NCI-H1092 (cell line): ENCODE measurements around the gene SDCBP2.

Experiments used
- DNase-seq: peaks from one replicate; lab custom pipeline; 2025; lab: John Stamatoyannopoulos, UW

Gene SDCBP2

DNA sequence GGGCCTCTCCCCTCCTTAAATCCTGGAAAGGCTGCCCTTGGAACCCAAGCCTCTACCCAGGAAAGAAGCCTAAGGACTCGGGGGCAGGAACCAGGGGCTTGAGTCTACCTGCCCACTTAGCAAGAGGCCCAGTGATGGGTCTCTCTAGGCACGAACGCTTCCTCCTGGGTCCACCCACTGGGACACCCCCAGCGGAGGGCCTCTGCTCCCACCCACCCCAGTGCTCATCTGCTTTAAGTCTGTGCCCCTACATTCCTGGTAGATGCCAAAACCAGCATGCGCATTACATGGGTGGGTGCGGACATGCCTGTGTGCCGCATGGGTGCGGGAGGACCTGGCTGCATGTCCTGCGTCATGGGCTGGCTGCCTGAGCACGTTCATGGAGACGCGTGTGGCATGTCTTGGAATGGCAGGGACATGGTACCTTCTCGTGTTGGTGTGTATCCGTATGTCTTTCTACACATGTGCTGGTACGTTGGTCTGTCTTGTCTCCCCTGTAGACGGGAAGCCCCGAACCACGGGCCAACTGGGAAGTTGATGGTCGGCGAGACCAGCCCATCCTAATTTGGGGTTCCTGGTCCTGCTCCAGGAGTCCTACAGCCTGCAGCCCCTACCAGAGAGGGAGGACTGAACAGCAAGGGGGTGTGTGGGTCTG is 33.5 kb downstream of the SDCBP2 start:
- no peak for DNase-seq

DNA sequence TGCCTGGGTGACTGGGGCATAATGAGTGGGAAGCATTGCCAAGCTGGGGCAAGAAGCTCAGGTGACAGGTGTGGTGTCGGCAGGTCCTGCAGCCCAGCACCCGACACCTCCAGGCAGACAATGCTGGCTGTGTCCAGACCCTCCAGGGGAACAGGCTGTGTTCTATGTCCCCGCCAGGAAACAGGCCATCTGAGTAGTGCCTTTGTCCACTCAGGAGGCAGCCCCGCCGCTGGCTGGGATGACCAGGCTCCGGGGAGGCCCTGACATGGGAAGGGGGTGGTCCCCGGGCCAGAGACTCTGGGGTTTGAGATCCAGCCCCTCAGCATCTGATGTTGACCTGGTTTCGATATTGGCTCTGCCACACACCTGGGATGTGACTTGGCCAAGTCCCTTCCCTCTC is 34.4 kb downstream of the SDCBP2 start:
- no peak for DNase-seq

DNA sequence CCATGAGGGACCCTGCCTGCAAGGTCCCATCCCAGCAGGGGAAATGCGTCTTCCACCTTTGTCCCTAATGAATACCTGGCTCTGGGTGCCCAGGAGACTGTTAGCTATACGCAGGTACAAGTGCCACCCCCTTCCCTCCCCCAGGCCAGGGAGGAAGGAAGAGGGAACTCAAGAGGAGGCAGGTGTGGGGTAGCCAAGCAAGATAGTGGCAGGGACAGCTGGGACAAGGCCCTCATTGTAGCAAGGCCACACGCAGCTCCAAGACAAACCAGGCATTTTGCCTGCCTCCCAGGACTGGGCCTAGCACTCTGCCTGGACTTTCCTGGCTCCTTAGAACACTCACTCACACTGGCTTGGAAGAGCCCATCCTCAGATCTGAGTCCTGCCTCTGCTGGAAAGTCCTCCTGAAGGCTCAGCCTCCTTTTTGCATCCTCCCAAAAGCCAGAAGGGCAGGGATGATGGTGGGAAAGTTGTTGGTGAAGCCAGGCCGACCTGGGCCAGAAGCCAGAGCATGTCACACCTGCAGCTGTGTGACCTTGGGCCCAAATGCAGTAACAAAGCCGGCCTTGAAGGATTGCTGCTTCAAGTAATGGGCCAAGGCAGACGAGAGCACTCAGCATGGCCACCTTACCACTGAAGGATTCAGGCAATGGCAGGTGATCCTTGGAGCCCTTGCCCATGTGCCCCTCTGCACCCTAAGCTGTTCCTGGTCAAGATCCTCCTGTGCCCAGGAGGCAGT is 35.1 kb downstream of the SDCBP2 start:
- no peak for DNase-seq

DNA sequence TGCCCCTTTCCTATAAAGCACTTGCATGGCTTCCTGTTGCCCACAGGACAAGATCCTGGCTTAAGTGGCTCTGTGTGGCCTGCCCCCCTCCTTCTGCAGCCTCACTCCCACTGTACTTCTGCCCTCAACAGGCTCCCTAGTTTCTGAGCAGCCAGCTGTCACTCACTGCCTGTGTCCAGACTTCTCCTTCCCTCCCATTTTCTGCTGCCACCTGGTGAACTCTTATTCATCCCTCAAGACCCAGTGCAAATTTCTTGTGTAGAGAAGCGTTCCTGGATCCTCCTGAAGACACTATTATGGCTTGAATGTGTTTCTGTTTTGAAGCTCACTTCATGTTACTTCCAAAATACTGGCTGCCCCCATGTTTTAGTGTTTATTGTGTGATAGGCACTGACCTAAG is 36.3 kb downstream of the SDCBP2 start:
- no peak for DNase-seq

DNA sequence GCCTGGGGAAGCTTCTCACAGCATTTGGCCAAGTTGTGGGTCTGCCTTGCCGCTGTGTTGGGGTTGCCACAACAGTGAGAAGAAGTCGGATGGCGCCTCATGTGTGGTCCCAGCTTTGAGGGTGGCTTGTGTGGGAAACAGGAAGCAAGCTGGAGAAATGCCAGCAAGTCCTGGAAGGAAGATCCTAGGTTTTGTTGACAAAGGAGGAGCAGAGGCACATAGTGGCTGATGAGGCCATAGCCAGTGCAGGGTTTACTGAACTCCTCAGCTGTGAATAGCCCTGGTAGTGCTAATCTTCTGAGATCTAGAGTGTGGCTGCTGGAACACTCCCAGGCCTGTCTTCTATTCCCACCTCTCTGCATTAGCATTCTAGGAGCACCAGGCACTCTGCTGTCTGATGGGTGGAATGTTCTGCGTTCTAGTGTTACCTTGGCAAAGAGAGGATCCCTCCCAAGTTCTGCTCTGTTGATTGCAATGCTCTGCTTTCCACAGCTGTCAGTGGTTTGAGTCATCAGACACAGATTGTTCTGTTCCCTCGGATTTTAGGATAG is 37.7 kb downstream of the SDCBP2 start:
- DNase-seq = no peak

DNA sequence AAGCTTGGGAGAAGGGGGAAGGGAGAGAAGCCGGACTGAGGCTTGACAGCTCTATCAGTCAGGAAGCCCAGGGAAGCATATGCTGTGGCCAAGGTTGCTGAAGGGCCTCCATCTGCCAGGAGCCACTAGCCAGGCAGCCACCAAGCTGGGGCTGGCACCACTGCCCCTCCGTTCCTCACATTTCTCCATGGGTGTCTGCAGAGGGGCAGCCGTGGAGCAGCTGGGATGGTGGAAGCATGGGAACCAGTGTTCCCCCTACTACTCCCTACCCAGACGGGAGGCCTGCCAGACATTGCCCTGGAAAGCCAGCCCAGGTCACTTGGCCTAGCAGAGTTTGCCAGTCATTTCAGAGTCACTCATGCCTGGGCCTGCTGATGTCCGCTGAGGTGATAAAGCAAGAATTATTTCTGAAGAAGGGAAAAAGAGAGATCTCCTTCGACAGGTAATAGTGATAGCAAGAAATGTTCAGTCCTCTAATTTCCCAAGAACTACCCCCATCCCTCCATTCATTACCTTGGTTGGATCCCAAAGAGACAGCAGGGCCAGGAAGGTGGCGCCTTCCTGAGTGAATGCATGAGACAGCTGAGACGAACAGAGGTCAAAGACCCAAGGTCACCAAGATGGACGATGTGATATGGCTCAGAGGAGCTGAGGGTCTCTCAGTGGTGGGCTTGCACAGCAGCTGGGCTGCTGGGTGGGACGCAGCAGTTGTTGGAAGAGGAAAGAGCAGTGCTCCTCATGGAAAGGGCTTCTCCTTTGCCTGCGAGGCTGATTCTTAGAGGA is 41.0 kb downstream of the SDCBP2 start:
- no peak for DNase-seq

DNA sequence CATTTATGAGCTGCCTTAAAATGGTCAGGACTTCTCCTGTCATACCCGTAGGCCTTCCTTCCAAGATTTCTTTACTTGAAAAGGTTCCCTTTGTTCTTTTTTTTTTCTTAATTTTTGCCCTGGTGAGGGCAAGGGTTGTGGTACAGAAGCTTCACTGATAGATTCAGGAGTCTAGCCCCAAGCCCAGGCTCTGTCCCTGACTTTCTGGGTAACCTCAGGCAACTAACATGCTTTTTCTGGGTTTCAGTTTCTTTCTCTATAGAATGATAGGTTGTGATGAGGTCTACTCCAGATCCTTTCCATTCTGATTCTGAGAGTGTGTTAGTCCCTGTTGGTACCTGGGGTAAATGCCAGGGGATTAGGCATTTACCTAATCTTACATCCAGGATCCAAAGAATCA is 41.6 kb downstream of the SDCBP2 start:
- DNase-seq = no peak

DNA sequence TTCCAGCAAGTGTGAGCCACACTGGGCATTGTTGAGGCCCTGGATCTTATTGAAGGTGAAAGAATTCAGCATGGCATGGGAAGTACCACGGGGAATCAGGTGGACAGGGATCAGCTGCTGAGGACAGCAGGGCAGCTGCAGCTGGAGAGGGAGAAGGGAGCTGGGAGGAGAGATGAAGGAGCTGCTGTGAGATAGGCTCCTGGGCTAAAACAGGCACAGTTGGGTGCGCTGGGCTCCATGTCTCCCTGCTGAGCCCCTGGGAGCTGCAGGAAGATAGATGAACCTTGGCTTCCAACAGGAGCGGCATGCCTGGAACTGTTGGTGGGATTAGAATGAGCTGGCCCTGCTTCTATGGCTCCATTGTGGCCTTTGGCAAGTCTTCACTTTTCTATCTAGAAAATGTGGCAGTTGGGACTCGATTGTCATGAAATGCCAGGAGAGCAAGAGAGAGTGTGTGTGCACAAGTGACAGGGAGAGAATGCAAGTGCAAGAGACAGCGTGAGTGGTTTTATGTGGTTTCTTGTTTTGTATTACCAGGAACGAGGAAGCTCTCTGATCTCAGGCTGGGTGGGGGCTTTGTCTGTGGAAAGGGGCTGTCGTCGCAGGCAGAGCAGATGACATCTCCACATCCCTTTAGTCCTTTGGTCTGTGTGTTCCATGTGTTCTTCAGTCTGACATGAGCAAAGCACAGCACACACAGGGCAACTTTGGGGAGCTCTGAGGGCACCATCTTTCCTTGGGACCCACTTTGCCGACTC is 42.5 kb downstream of the SDCBP2 start:
- no peak for DNase-seq

DNA sequence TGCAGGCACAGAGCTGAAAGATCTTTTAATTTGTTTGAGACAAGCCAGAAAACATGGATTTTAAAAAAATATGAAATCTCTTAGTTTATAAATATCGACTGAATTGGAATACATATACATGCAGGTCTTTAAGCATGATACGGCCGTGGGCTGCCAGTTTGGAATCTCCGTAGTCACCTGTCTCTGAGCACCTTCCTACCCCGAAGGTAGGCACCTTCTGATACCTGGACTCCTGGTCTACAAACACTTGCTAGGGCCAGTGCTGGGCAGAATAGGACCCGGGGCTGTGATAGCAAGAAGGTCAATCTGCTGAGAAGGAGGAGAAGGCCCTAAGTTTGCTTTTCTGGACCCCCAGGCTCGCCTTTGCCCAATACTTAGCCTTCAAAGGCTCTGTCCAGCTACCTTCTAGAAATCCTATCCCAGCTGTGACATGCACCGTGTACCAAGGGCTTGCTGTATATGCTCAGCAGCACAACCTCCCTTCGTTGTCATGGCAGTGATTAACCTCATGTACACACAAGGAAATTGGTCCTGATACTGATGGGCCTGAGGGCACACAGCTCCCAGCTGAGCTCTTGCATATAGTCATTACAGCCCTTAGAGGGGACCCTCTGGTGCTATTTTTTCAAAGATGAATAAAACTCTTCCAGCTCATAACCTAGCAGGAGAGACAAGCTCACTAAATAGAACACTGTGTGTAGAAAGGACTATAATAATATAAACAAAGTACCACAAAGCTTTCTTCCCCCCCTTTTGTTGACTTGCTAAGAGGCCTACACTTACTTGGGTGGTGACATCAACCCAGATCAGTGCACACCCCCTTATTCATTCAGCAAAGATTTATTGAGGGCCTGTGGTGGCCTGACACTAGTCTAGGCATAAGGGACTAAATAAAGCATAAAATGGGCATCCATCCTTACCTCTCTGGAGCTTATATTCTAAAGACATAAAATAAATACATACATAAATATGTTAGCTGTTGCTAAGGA is 45.1 kb downstream of the SDCBP2 start:
- DNase-seq = no peak

DNA sequence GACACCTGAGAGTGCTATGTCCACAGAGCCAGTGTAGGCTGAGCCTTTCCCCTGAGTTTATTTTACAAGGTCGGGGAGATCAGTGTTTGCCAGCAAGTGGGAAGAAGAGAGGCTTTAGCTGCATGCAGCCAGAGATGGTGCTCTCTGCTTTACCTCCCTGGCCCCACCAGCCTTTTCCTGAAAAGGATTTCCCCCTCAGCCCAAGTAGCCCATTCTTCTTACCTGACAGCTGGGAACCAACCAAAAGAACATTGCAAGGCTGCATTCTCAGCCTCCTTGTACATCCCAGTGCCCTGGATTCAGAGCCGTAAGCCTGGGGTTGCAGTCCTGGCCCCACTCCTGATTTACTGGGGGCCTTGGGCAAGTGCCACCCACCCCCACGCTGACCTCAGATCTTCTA is 46.0 kb downstream of the SDCBP2 start:
- DNase-seq = no peak

DNA sequence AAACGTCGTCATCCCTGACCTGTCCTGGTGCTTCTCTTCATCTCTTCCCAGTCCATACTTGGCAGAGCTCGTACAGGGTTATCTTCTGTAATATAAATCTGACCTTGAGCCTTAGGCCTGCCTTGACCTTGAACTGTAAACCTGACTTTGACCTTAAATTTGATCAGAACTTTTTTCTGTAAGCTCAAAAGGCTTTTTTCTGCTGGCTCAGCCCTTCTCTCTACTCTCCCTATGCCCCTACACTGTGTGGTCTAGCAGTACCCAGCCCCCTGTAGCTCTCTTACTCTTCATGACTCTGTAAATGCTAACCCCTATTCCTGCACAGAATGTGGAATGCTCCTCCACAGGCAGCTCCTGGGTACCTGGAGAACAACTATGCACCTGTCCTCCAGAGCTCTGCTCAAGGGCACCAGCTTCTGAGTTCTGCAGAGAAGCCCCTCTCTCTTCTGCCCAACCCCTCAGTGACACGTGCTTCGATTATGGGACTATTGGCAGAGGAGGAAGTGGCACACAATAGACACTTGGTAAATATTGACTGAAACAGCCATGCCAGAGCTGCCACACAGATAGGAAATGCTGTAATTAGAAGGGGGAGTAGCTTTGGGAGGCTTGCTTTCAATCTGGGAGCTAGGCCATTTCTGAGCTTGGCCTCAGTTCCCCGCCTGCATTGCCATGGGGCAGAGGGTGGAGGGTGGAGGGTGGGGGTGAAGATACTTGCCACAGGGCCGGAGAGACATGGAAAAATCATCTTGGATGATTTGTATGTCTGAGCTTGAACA is 47.5 kb downstream of the SDCBP2 start:
- DNase-seq = peak; percentile 89

DNA sequence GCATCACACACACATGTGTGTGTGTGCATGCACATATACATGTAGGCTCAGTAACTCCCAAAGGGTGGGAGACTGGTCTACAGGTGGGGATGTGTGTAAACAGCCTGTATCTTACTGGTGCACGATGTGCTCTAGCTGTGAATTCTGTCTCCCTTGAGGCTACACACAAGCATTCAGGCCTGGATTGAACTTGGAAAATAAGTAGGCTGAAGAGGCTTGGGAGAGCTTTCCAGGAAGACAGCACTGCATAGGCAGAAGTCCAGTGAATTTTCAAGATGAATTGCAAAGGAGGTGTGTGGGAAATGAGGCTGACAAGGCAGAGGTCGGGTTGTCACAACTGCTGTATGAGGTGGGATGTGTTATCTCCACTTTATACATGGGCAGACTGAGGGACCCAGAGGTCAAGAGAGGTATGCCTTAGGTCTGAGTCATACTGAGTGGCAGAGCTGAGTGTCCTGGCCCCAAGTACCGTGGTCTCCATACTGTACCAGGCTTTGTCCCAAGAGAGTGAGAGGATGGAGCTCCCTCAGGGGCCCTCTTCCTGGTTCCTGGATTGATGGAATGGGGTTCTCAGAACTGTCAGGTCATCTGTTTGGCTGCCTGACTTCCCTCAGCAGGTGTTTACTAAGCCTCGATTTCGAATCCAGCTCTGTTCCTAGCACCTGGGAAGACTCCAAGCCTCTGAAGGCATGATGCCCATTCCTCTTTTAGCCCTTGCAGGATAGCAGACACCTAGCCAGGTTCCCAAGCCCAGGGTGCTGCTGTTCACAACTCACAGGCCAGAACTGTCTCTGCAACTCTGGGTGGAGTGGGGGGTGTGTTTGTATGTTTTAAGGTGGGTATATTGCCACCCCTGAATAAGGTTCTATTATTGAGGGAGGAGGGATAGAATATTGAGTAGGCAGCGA is 48.5 kb downstream of the SDCBP2 start:
- DNase-seq = no peak

DNA sequence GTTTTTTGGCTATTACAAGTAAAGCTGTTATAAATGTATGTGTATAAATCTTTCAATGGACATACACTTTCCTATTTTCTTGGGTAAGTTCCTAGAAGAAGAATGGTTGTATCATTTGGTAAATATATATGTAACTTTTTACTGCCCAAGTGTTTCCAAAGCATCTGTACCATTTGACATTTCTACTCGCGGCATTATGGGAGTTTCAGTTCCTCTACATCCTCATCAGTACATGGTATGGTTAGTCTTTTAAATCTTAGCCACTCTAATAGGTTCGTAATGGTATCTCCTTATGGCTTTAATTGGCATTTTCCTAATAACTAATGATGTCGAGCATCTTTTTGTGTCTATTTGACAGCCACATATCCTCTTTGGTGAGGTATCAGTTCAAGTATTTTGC is 49.9 kb downstream of the SDCBP2 start:
- DNase-seq = no peak

DNA sequence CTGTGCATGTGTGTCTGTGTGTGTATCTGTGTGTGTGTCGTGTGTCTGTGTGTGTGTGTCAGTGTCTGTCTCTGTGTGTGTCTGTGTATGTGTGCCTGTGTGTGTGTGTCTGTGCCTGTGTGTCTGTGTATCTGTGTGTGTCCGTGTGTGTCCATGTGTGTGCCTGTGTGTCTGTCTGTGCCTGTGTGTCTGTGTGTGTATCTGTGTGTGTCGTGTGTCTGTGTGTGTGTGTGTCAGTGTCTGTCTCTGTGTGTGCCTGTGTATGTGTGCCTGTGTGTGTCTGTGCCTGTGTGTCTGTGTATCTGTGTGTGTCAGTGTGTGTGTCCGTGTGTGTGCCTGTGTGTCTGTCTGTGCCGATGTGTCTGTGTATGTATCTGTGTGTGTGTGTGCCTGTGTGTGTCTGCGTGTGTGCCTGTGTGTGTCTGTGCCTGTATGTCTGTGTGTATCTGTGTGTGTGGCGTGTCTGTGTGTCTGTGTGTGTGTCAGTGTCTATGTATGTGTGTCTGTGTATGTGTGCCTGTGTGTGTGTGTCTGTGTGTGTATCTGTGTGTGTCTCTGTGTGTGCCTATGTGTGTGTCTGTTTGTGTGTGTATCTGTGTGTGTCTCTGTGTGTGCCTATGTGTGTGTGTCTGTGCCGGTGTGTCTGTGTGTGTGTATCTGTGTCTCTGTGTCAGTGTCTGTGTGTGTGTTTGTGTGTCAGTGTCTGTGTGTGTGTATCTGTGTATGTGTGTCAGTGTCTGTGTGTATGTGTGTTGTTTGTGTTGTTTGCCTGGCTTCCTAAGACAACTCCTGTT is 51.2 kb downstream of the SDCBP2 start:
- no peak for DNase-seq

DNA sequence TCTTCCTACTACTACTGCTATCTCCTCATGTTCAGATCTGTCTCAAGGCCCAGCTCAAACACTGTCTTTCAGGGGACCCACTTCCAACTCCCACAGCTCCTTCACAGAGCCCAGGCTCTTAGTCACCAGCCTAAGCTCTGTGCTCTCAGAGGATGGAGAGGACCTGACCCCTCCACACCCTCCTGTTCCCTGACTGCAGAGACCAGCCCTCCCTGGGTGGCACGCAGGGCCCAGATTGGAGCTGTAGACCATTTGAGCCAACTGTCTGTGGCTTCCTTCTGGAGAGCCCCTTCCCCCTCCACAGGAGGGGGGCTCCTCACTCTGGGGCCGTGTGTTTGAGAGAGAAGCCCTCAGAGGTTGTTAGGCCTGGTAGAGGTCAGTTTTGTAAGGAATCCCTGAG is 53.0 kb downstream of the SDCBP2 start:
- DNase-seq = no peak

DNA sequence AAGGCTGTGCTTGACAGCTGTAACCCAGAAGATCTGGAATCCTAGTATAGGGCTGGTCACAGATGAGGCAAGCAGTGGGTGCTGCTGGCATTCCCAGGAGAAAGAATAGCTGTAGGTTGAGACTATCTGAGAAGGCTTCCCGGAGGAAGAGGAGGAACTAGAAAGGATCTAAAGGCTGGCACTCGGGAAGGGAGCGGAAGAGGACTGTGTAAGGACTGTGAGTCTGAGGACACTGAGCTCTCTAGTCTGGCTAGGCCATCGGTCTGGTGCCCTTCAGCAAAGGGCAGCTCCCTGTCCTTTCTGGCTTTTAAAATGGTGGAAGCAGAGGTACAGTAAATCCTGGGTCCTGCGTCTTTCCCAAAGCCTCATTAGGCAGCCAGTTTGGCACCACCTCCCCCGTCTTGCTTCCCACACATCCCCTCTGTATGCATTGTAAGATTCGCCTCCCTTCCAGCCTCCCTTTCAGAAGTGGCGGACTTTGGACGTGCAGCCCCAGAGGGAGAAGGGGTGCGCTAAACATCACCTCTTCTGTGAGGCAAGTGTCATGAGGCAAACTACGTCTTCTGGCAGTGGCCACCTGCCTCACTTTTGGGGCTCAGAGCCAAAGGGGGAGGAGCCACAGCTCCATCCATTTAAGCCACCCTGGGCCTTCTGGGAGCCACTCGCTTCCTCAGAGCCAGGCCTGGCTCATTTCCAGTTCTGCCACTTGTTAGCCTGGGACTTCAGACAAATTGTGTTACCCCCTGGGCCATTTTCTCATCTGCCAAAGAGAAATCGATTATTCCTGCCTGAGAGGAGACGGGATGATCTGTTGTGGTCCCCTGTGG is 54.2 kb downstream of the SDCBP2 start:
- peak; percentile 95 for DNase-seq

DNA sequence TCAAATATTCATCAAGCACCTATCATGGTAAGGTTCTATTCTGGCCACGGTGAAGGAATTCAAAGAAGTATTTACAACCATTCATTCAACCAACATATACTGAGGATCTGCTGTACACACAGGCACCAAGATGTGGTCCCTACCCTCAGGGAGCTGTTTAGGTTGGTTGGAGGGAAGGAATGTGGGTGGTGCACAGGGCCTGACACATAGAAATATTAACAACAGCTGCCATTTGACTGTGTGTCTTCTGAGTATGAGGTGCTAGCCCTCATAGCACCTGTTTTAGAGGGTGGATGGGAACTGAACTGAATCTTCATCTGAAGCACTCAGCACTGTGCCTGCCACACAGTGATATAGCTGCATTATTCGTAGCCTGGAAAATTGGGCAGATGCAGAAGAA is 55.6 kb downstream of the SDCBP2 start:
- no peak for DNase-seq
